Forelimb muscle (tissue), 1 donor: Measurements from ENCODE around the gene NPC1L1. TPM values are rescaled to one million over a fixed set of nuclear protein-coding genes. Genes with fewer than 3 reads are reported as not detected.

Experiments used
- DNase-seq: peaks from one replicate; pipeline ENCODE4 v3.0.0-alpha.2; 2013; ENCODE audit warnings: low read depth
- polyA plus RNA-seq: library from polyadenylated mRNA; unstranded; fragments of 120-200 nt; gene quantifications from one replicate; pipeline ENCODE4 v1.2.1, GENCODE V29; 2013; ENCODE audit not compliant: insufficient read length

The NPC1L1 gene
- polyA plus RNA-seq, 1 donor = 0.04 TPM

- no peak for DNase-seq
These were observed 64.8 kb downstream of the NPC1L1 start for GRCh38 chr7:44476313-44476712.

DNA sequence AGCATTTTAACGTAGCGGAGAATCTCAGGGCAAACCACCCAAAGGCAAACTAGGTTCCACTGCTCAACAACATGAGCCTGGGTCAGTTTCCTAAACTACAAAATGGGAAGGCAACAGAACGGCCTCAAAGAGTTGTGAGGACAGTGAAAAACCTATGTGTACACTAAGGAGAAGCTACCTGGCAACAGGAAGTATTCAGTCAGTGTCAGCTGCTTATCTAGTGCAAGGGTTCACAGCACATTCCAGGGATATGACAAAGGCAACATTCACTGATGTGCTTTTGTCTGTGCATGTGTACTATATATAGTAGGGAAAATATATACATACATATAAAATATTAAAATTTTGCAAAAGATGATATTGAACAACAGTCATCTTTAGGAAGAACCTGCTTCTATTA, 67.8 kb downstream of the NPC1L1 start:
- DNase-seq = no peak

- no peak for DNase-seq
These were observed 68.3 kb downstream of the NPC1L1 start for GRCh38 chr7:44472843-44473242.

- no peak for DNase-seq
These were observed 69.3 kb downstream of the NPC1L1 start for GRCh38 chr7:44471850-44472249.

GRCh38 chr7:44471436-44471835, 69.7 kb downstream of the NPC1L1 start:
- DNase-seq = no peak

GRCh38 chr7:44470628-44471245, 70.4 kb downstream of the NPC1L1 start:
- DNase-seq = no peak

DNA sequence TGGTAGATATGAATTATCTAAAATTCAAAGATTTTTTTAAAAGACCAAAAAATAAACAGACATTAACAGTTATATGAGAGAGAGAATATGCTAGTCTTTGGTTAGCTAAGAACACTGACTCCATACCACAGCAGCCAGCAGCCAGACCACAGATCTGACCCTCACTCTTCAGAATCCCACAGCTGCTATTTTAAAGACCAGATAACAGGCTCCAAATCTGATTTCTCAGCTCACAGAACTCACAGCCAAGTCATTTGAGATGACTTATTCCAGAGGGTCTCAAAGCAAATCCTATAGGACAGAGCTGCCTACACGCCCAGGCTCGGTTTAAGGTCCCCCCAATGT, 71.0 kb downstream of the NPC1L1 start:
- no peak for DNase-seq

DNA sequence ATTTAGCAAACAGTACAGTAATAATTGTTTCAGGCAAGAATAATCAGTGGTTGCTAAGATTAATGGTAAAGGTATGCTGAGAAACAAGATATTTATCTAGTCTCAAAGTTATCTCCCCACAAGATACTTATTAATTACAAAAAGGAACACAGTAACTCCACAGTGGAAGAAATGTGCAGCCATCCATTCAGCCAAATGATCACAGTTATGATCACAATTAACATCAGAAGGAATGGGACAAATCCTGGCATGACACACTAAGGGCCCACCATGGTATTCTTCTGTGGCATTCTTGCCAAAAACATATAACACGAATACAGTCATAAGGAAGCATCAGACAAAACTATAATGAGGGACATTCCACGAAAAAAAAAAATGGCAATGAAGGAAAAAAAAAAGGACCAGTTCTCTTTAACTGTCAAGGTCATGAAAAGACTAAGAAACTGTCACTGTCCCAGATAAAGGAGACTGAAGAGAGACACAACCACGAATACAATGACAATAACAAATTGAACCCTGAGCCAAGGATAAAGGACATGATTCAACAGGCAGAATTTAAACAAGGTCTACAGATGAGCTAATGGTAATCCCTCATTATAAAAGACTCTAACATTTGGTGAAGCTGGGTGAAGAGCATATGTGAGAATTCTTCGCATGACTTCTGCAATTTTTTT, 71.5 kb downstream of the NPC1L1 start:
- no peak for DNase-seq

GRCh38 chr7:44467217-44467548, 73.9 kb downstream of the NPC1L1 start:
- DNase-seq = no peak

DNA sequence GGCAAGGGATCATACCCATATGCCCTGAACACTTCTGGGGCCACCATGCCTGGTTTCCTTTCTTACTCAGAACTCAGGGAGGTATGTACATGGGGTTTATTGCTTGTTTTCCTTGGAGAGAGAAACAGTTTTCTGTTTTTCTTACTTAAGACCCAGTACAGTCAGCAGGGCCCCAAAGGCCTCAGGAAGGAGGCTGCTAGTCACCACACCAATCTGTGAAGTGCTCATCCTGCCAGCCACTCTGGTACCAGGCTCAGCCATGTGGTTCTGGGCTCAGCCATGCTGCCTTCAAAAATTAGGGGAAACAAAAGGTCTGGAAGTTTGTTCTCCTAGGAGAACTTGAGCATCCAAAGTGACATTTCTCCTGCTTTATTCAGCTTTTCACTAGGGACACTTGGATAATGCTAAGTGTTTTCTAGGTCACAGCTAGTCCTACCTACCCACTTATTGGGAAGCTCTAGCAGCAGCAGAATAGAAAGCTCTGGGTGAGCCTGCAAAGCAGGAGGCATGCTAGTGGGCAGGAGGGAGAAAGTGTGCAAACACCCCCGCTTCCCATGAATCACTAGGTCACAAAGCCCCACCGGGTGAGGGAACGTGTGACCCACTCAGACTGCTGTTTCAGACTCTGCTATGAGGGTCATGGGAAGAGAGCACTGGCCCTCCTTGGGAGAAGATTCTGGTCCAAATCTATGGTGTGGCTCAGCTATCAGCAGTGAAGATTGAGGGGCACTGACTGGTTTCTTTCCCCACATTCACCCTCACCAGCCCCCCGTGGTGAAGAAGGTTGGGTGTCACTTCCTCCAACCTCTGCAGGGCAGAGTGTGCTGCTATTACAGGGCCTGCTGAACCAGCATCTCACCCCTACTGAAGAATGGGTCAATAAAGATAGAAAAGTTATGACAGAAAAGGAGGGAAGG, 74.6 kb downstream of the NPC1L1 start:
- no peak for DNase-seq

DNA sequence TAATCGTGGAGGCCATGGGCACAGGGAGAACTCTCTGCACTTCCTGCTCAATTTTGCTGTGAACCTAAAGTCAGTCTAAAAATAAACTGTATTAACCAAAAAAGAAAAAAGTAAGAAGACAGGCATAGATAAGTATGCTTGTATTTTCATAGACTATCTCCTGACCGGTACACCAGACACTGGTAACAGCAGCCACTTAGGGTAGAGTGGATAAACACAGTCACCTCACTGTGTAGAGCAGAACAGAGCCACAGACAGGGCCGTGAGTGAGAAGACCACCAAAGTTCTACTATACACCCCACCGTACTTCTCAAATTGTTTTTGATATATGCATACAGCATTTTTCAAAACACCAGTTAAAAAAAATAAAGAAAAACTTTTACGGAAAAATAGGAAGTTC, 75.6 kb downstream of the NPC1L1 start:
- DNase-seq = no peak

DNA sequence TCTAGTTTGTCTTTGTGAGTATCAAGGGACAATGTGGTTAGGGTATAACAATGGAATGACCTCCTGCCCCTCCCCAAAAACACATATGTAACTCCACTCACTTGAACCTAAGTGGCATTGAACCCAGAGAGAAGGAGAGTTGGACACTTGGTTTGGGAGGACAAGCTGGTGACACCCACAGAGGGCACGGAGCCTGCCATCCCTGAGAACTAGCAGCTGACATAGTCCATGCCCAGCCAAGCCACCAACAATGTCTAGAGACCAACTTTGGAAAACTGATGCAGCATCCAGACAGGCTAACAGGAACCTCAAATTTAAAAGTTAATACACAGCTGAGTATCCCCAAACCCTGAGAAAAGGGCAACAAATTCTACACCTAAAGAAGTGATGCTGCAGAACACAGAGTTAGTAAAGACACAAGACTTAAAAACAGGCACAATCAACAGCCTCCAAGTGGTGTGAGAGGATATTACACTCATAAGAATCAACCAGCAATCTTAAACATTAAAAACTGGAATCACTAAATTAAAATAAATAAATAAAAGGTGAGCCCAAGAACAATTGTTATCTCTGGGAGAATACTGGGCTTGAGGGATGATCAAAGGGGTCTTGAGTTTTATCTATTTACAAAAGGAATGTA, 77.8 kb downstream of the NPC1L1 start:
- no peak for DNase-seq

Other genes with a start within 250 kb of the NPC1L1 start
- 22.9 TPM for gene CAMK2B, start 215.7 kb downstream of the NPC1L1 start, polyA plus RNA-seq
- gene NUDCD3, start 50.7 kb downstream of the NPC1L1 start, polyA plus RNA-seq = 80.1 TPM
- gene DDX56, start 32.6 kb upstream of the NPC1L1 start, polyA plus RNA-seq = 56.7 TPM
- gene TMED4, start 40.9 kb upstream of the NPC1L1 start, polyA plus RNA-seq = 94.3 TPM
- 61.2 TPM for gene OGDH, start 65.3 kb upstream of the NPC1L1 start, polyA plus RNA-seq
- gene ZMIZ2, start 207.5 kb upstream of the NPC1L1 start, polyA plus RNA-seq = 37.4 TPM